ENCODE data around the gene EPB41L4A.

Gene EPB41L4A

DNA sequence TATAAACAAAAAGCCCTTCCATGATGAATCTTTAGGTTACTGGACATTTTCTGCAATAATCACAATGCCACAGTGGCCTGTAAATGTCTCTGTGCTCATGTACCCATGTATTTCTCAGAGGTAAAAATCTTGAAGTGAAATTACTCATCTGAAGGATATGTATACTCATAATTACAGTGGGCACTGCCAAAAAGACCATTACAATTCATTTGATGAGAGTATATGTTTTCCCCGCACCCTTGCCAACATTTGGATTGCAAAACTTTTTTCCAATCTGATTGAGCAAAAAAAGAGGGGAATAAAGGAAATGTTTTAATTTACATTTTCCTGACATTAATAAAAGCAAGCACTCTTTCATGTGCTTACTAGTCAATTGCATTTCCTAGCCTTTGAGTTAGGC, 110.5 kb downstream of the EPB41L4A start:
- no peak for DNase-seq (ENCODE audit: low read depth)

DNA sequence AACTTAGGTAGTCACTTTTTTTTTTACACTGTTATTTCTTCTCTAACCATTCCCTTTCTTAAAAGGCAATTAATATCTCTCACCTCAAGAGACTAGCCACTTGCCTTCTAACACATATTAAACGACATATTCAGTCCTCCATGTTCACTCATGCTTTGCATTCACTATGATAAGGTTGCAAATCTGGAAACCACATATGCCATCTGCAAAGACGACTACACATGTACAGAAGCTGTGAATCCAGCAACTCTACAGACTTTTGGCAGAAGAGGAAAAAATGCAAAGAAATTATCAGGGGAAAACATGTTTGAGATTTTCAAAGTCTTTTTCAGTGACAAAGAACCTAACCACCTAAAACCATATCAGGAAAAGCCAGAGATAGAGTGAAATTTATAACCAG, 112.1 kb downstream of the EPB41L4A start:
- DNase-seq (ENCODE audit: low read depth) = no peak

DNA sequence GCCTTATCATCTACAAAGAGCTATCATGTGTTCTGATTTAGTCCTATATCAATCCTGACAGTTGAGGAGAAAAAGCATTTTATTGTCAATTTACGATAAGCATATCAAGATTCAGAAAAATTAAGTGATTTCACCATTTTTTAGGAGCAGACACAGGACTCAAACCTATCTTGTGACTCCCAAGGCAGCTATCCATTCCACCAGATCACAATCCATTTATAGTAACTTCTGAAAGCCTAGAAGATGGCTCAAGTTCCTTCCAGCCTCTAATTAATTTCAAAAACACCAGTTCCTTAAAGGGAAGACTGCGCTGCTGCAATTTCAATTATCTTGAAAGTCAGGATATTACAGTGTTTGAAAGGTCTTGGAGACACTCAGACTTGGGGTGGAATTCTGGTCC, 114.3 kb downstream of the EPB41L4A start:
- DNase-seq (ENCODE audit: low read depth) = no peak

DNA sequence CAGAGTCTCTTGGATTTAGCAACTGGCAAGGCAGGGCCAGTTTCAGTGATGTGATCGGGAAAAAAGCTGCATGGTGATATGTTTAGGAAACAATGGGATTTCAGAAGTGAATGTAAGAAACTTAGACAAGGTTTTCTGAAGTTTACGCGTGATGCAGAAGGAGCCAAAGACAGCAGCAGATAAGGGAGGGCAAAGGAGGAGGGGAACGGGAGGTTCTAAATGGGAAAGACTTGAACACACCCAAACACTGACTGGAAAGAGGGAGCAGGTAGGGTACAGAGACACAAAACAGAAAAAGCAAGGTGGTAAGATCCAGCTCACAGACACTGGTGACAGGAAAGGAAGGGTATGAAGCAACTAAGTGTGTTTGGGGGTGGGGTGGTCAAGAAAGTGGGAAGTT, 115.4 kb downstream of the EPB41L4A start:
- no peak for DNase-seq (ENCODE audit: low read depth)

DNA sequence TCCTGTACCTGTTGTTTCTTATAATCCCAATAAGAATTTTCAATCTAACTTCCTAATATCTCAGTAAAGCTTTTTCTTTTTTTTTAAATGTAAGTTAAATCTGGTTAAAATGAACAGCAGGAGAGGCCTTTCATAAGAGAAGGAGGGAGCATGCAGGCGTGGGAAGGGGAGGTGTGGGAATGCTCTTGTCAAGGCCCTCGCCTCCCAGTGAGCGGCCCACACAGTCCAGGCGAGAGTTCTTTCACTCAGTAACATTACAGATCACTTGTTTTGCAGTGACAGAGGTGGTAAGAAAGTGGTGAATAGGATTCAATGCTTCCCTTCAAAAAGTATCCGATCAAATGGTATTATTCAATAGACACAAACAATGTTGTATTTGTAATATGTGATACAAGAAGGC, 125.0 kb downstream of the EPB41L4A start:
- DNase-seq (ENCODE audit: low read depth) = no peak

DNA sequence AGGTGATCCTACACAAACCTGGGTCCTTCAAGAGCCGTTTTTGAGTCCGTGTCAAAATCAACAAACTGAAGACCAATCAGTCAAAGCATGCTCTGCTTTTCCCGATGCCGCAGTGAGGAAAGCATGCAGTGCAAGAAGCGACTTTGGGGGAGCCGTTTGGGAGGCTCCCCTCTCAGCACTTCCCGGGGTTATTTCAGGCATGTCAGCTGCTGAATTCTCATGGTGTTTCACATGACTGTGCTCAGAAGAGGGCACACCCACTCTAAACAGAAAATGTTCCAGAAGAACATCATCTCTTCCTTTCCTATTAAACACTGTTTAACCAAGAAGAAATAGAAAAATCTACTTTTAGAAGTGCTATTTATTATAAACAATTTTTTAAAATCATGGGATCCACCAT, 125.5 kb downstream of the EPB41L4A start:
- DNase-seq (ENCODE audit: low read depth) = no peak

DNA sequence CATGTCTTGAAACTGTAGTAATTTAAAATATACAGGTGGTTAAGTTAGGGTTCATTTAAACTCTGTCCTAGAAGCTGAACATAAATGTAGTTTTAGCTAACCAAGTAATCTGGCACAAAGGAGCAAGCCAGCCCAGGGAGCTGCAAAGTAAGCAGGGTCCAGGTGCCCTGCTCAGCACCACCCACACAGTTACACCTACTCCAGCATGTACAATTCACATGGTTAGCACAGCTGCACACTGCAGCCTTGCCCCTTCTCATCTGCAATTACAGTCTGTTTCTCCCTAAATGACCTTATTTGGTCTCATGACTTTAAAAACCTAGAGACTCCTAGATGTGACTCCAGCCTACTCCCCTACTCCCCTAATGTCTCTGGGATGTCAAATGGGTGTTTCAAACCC, 128.4 kb downstream of the EPB41L4A start:
- no peak for DNase-seq (ENCODE audit: low read depth)

DNA sequence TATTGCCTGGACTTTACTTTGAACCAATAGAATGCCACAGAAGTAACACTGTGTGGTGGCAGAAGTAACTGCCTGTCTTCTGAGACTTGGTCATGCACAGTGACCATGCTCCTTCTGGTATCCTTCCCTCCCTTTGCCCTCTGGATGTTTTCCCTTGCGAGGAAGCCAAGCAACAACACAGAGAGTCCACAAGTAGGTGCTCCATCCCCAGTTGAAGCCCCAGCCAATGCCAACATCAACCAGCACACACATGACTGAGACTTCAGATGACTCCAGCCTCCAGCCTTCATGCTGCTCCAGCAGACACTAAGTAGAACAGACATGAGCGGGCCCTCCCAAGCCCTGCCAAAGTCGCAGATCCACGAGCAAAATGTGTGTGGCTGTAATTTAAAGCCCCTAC, 129.6 kb downstream of the EPB41L4A start:
- no peak for DNase-seq (ENCODE audit: low read depth)

DNA sequence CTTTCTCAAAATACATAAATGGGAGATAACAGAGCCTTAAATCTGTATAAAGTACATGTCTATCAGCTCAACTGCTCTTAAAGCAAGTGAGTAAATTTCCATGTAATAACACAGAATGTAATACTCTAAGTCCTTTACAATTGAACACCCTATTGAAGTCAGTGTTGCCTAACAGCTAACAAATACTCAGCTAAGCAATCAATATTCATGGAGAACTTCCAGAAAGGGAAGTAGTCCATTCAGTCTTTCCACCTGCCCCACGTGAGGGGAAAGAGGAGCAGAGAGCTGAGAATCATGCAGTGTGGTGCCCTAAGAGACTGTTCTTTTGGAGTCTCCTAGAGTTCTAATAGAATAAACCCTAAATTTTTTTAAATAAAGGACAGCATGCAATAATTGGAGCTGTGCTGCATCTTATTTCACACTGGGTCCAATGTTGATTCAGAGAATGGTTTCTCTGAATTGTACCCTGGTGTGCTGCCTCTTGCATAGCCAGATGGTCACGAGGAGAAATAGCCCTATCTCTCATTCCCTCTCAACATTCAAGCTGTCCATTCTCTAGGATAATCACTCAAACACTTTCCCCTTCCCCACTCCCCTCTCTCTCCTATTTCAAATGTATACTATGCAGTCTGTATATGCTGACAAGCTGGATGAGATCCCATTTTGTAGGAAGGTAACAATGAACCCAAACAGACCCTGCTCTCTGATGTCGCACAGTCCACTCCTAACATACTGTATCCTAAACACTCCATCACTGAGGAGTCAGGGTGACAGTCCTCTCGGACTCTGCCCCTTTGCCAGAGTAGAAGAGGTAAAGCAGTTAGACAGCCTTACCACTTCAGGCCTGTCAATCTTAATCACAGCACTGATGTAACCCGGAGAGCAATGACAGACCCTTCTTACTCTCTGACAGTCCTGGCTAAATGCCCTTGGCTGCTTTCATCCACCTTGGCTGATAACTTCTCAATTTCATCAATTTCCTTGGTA, 134.8 kb downstream of the EPB41L4A start:
- DNase-seq (ENCODE audit: low read depth) = no peak

DNA sequence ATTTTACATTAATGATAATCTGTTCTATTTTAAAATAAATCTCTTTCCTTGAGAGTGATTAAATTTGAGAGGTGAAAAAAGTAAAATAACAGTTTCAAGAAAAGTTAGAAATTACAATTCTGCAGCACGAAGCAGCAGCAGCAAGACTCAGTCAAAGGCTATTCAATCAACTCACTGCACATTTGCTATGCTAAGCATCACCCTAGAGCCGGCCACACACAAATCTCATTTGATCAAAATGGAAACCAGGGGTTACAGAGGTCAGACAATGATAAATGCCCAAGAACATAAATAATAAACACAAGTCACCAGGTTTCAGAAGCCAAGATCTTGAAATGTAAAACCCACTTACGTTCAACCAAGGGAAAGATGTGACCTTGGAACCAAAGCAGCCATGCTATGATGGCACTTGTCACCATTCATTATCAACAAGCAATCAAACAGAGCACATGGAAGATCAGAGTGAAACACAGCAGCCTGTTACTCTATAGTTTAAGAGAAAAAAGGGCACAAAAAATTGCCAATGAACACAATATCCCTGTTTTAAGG, 136.0 kb downstream of the EPB41L4A start:
- DNase-seq (ENCODE audit: low read depth) = no peak

DNA sequence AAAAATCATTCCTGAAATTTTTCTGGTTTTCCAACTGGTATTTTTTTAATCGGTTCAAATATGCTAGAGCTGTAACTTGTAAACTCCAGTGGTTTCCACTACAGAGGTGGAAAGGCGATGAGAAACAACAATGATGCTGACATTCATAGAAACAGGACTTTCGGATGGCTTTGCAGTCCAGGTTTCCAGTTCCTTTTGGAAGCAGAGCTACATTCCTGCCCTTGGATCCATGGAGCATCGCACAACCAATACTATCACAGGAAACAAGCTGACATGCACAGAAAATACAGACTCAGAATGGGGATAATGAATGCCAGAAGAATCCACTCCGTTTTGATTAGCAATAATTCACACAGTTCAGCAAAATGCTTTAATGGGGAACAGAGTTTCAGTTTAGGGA, 140.0 kb downstream of the EPB41L4A start:
- no peak for DNase-seq (ENCODE audit: low read depth)

DNA sequence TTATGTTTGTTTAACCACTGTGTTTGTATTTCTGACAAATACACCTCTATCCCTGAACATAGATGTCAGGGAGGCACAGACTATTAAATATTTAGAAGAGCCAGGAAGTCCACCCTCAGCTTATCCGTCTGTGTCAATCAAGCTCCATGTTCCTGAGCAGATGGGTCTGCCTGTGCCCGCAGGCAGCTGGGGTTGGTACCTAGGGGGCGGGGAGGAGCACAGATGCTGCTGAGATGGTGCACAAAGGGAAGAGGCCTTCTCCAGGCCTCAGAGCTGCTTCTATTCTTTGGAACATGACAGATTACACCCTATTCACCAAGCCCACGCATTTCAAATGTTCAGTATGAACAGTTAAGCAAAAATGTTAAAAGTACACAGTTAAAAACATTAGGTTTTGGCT, 142.1 kb downstream of the EPB41L4A start:
- DNase-seq (ENCODE audit: low read depth) = no peak

DNA sequence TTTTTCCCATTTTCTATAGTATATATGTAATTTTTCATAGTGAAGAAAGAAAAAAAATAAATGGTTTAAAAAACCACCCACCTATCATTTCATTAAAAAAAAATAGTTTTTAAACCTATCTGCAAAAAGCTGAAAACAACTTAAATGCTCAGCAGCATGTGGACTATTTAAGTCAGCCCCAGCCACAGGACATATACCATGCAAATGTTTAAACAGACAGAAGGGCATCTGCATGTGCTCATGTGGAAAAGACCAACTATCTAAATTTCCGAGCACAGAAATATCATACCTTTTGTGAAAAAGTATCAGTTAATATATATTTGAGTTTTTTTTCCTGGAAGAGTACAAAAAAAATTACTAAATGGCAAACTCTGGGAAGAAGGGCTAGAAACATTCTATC, 143.4 kb downstream of the EPB41L4A start:
- no peak for DNase-seq (ENCODE audit: low read depth)

DNA sequence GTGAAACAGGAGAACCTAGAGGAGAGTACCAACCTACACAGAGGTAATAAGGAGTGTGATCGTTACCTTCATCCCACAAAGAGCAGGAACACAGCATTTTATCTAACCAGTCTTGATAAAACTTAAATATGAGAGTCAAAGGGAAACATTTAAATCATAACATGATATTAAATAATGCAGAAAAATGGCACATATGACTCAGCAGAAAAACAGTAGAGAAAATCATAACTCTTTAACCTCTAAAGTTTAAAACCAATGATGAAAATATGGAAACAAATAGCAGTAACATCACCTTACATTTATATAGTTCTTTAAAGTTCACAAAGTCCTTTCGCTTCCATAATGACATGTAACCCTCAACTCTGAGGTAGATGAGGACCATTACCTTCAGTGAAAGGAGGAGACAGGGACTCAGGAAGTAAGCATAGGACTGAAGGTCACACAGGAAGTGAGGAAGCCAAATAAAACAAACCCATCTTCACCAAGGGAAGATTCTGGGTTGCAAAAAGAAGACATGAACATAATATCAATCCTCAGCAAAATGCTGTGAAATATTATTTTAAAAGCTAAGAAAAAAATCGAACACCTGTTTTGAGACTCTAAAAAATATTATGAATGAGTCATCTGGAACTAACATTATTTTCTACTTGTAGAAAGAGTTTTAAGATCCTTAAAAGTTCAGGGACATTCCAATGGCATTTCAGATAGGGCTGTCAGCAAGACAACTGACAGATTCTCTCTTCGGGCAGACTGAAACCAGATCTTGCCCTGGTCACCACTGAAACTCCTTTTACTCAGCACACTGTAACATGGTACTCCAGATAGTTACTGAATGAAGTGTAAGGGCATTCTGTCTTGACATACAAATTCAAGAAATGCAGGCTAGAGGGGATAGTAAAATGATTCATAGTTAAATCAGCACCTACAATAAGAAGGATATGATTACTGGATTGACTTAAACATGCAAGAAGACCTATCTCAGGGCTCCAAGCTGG, 148.5 kb downstream of the EPB41L4A start:
- DNase-seq (ENCODE audit: low read depth) = no peak

DNA sequence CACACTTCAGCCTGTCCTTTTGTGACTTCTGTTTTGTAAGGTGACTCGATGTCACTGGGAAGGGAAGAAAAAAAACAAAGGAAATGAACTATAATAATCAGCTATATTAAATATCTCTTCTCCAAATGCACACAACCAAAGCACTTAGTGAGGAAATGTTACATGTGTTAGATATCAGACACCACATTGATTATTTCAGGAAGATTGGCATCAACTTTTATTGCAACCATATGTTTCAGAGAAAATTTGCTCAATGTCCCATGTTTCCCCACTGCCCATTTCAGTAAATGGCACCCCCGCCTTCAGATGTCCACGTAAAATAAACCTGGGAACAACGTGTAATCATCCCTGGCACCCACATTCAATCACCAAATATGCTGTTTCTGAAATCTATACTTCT, 151.8 kb downstream of the EPB41L4A start:
- no peak for DNase-seq (ENCODE audit: low read depth)

DNA sequence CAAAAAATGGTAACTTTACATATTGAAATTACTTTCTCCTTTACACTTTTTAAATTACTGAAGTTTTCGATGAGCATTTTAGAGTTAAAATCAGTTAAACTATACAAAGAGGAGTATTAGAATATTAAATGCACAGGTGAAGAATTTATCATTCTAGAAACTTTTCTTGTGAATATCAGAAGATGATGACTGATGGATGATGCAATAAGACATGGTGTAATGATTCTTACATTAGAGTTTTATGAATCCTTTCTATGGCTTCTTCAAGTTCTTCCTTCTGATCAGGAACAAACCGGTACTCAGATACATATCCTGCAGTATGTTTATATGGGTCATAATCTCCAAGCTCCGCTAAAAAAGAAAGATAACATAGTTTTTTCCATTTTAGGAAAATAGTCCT, 154.4 kb downstream of the EPB41L4A start:
- no peak for DNase-seq (ENCODE audit: low read depth)

DNA sequence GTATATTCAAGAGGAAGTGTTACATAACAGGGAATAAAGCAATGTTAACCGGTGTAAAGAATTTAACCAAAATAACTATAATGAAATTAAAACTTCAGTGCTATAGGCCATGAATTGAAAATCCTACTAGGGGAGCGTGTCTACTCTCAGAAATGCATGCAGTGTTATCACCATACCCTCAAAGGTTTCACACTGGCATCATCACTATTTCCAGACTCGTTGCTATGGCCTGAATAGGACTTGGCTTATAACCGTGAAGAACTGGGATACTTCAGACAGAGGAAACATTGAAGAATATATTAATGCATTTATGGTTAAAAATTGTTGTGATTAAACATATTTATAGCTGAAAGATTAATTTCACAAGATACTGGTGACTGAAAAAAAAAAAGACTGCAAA, 154.9 kb downstream of the EPB41L4A start:
- DNase-seq (ENCODE audit: low read depth) = no peak

DNA sequence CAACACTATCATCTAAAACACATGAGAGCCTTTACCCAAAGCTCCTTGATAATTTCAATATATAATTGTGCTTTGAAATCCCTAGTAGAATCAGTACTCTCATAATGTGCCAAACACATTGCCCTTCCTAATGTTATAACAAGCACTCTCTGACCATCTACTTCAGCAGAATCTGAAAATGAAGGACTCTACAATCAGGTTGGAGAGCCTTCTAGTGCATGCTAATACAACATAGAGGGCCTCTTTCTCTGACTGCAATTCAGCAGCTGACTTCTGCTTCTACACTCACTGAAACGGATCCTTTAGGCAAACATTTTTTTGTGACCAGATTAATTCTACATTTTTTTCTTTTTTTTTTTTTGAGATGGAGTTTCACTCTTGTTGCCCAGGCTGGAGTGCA, 155.6 kb downstream of the EPB41L4A start:
- no peak for DNase-seq (ENCODE audit: low read depth)

DNA sequence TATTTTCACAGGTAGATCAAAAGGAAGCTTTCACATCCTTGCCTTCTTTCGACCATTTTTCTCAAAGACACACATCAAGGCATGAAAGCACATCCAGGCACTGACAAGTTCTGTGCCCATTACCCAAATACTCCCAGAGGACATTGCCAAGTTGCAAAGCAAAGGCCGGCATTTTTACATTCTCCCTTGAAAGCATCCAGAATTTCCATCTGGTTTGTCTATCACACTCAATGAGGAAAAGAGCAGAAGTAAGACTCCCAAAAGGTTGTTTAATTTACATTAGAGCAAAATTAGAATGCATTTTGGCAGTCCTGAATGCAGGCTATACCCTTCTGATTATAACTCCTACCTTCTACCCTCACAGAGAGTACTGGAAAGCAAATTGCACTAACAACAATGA, 160.5 kb downstream of the EPB41L4A start:
- no peak for DNase-seq (ENCODE audit: low read depth)

DNA sequence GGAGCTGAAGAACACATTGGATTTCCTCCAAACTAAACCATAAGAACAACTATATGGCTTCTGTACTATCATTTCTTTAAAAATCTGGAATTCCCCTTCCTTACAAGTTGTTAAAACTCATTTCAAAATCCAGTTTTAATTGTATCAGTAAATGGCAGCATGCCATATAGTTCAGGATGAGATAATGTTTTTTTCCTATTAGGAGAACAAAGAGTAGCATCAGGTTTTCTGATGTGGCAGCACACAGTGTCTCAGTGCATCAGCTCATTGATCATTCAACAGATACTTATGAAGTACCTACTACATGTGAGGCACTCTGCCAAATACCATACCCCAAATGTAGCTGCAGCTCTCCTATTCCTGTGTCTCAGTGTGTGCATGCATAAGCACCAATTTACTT, 161.1 kb downstream of the EPB41L4A start:
- DNase-seq (ENCODE audit: low read depth) = no peak

DNA sequence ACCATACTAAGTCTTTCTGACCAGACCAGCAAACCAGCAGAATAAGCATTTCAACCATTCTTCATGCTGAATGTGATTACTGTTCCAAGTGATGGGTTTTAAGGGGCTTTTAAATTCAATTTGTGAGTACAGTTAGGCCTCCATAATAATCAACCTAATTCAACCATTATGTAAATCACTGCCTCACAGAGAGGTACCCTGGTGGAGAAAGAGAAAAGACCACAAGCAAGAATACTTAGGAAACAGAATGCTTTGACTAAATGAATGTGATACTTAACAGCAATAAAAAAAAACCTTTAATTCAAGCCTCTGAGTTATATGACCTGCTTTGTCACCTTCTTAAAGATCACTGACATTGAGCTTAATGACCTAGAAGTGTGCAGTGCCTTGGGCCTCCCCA, 162.1 kb downstream of the EPB41L4A start:
- DNase-seq (ENCODE audit: low read depth) = no peak

DNA sequence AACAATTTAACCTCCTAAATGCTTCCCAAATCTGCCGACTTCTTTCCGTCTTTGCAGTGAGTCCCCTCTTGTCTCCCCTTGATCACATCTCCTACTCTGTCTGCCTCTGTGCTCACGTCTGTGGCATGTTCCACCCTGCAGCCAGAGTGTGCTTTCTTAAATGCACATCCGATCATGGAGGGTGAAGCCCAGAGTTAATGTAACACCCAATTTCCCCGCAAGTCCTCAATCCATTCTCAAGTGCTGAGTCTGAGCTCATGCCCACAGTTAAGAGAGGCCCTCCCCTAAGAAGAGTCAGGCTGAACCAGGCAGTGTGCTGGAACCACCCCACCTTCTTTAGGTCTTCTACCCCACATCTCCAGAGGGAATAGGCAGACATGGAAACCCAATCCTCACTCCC, 164.8 kb downstream of the EPB41L4A start:
- DNase-seq (ENCODE audit: low read depth) = no peak
